HT-29 (cell line): ENCODE results near the gene KCNQ5. TPM values are rescaled to one million over a fixed set of nuclear protein-coding genes. Genes with fewer than 3 reads are reported as not detected.

ENCODE experiments used
- DNase-seq: peaks from one replicate; pipeline ENCODE4 v3.0.0-alpha.2; 2015; ENCODE audit warnings: low spot score
- small RNA-seq: library from RNA; depleted of rRNA; stranded (forward); fragments of <200 nt; gene quantifications from one replicate; pipeline ENCODE3, GENCODE V24; 2014
- total RNA-seq: library from RNA; depleted of rRNA; stranded (reverse); fragments of >200 nt; shearing (Covaris generic); gene quantifications from 2 replicates; pipeline ENCODE4 v1.2.3, GENCODE V29; 2014

The KCNQ5 gene
- total RNA-seq, 1 experiment from 2014 or later = not detected

- no peak for DNase-seq
Observed at GRCh38 chr6:73240730-73241129, 618.9 kb downstream of the KCNQ5 start.

GRCh38 chr6:73242001-73242400 lies 620.1 kb downstream of the KCNQ5 start:
- no peak for DNase-seq

Small RNA genes within 50 kb of the gene (small RNA-seq; reads per million reads assigned to genes)
- gene MIR4282 = not detected
